ENCODE results near the gene TRPV2.
"Not testable (repeated sequence)": the region's sequence is repeated elsewhere in the genome, so short reads cannot be mapped to it uniquely, and the experiment has no call there.

Gene TRPV2

DNA sequence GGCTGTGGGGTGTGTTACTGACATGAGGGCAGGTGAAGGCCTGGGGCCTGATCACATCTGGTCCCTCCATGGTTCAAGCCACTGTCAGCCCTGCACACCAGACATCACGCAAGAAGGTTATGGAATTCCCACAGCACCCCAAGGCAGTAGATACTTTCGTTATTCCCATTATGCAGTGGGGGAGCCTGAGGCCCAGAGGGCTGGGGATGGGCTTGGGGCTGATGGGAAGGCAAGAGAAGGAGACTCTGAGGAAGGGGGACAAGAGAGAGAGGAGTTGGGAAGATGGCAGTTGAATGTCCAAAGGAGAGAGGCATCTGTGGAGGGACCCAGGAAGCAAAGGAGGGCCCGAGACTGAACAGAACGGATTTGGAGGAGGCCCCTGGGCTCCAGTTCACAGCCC lies 34.7 kb downstream of the TRPV2 start:
- Histone ChIP-seq H2BK12ac (ENCODE audit: low read length) (no peak overlapping the region), H4K8ac (ENCODE audit: low read depth, low read length) (no peak overlapping the region), H3K4me1 (ENCODE audit: control insufficient read depth in 2 of 2, insufficient read depth in 1 of 2, low read depth in 1 of 2, low read length in 2 of 2) (peaks cover 2% of the 10 kb centered on the region in 2 donors), H3K23ac (ENCODE audit: low read depth, low read length, poor library complexity) (no peak overlapping the region), H2AK5ac (ENCODE audit: low read depth, low read length) (no peak overlapping the region), H2BK15ac (ENCODE audit: low read length) (no peak overlapping the region), H3K27me3 (ENCODE audit: control insufficient read depth in 3 of 3, insufficient read depth in 3 of 3, low read depth in 1 of 3, low read length in 3 of 3) (no peaks in the 10 kb centered on the region), H2AFZ (ENCODE audit: low read length) (no peak overlapping the region), H3K79me1 (ENCODE audit: low read depth, low read length) (peaks cover 7% of the 10 kb centered on the region), H3K18ac (ENCODE audit: low read length) (no peak overlapping the region), H2BK120ac (ENCODE audit: low read depth, low read length) (no peak overlapping the region), H3K9ac (ENCODE audit: low read depth, low read length, poor library complexity) (no peak overlapping the region), H2BK5ac (ENCODE audit: low read length) (peak overlapping the region; percentile 29), H4K91ac (ENCODE audit: low read depth, low read length, poor library complexity) (no peak overlapping the region), H3K4me2 (ENCODE audit: insufficient read depth, low read length, poor library complexity, severe bottlenecking) (no peak overlapping the region), H3K4ac (ENCODE audit: low read length) (no peak overlapping the region), H3K36me3 (replicated peaks in 1 of 2; ENCODE audit: control insufficient read depth in 2 of 2, insufficient read depth in 2 of 2, low read length in 2 of 2) (peaks cover 38 to 45% of the 10 kb centered on the region in 2 donors), H3K4me3 (ENCODE audit: low read length in 2 of 2) (no peak overlapping the region), H3K9me3 (replicated peaks in 1 of 2; ENCODE audit: control insufficient read depth in 2 of 2, insufficient read depth in 1 of 2, low read depth in 1 of 2, low read length in 2 of 2) (no peaks in the 10 kb centered on the region), H3K27ac (replicated peaks; ENCODE audit: low read length) (no peak overlapping the region), H3K14ac (ENCODE audit: low read length) (no peak overlapping the region)
- WGBS, 2 donors (ENCODE audit: extremely low coverage in 2 of 2, insufficient read length in 2 of 2, insufficient replicate concordance in 1 of 2): no CpG with 5 or more reads among the region's 4 CpGs
- no peak for DNase-seq (ENCODE audit: low spot score)

DNA sequence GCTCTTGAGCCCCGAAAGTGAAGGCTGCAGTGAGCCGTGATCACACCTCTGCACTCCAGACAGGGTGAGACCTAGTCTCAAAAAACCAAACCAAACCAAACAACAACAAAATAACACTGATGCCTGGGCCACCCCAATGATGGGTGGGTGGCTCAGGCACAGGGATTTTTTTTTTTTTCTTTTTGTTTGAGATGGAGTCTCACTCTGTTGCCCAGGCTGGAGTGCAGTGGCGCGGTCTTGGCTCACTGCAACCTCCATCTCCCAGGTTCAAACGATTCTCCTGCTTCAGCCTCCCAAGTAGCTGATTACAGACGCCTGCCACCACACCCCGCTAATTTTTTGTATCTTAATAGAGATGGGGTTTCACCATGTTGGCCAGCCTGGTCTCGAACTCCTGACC lies 36.9 kb downstream of the TRPV2 start:
- not testable (repeated sequence) for H2AFZ ChIP-seq (ENCODE audit: low read length); H2BK5ac ChIP-seq (ENCODE audit: low read length); H3K14ac ChIP-seq (ENCODE audit: low read length); H2BK12ac ChIP-seq (ENCODE audit: low read length); H3K79me1 ChIP-seq (ENCODE audit: low read depth, low read length); H3K9me3 ChIP-seq (replicated peaks in 1 of 2; ENCODE audit: control insufficient read depth in 2 of 2, insufficient read depth in 1 of 2, low read depth in 1 of 2, low read length in 2 of 2); DNase-seq (ENCODE audit: low spot score); H2BK120ac ChIP-seq (ENCODE audit: low read depth, low read length); H2AK5ac ChIP-seq (ENCODE audit: low read depth, low read length); H3K27me3 ChIP-seq (ENCODE audit: control insufficient read depth in 3 of 3, insufficient read depth in 3 of 3, low read depth in 1 of 3, low read length in 3 of 3); H3K4me1 ChIP-seq (ENCODE audit: control insufficient read depth in 2 of 2, insufficient read depth in 1 of 2, low read depth in 1 of 2, low read length in 2 of 2); H3K9ac ChIP-seq (ENCODE audit: low read depth, low read length, poor library complexity); H4K91ac ChIP-seq (ENCODE audit: low read depth, low read length, poor library complexity); H3K18ac ChIP-seq (ENCODE audit: low read length); H4K8ac ChIP-seq (ENCODE audit: low read depth, low read length); H3K4me2 ChIP-seq (ENCODE audit: insufficient read depth, low read length, poor library complexity, severe bottlenecking); H3K23ac ChIP-seq (ENCODE audit: low read depth, low read length, poor library complexity); H3K4me3 ChIP-seq (ENCODE audit: low read length in 2 of 2); H2BK15ac ChIP-seq (ENCODE audit: low read length); H3K27ac ChIP-seq (replicated peaks; ENCODE audit: low read length); H3K4ac ChIP-seq (ENCODE audit: low read length)
- WGBS, 2 donors (ENCODE audit: extremely low coverage in 2 of 2, insufficient read length in 2 of 2, insufficient replicate concordance in 1 of 2): no CpG with 5 or more reads among the region's 8 CpGs
- H3K36me3 ChIP-seq (replicated peaks in 1 of 2; ENCODE audit: control insufficient read depth in 2 of 2, insufficient read depth in 2 of 2, low read length in 2 of 2): peaks cover 29 to 31% of the 10 kb centered on the region in 2 donors

DNA sequence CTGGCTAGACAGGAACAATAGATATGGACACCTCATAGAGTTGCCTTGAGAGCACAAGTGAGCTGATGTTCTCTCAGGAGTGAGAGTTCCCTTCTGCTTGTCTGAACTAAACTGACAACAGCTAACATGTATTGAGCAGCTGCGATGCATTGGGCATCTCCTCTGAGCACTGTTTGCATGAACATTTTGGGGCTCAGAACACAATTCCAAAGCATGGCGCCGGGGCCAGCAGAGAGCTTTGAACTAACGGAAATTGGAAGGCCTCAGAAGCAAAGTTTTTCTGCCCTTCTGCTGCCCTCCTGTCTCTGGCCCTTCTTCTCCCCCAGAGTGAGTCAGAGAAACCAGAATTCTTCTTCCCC lies 38.1 kb downstream of the TRPV2 start:
- H2AK5ac ChIP-seq (ENCODE audit: low read depth, low read length): no peak overlapping the region
- no peak overlapping the region for H3K4ac ChIP-seq (ENCODE audit: low read length)
- H4K8ac ChIP-seq (ENCODE audit: low read depth, low read length): no peak overlapping the region
- no CpG with 5 or more reads among the region's 4 CpGs for WGBS, 2 donors (ENCODE audit: extremely low coverage in 2 of 2, insufficient read length in 2 of 2, insufficient replicate concordance in 1 of 2)
- no peak overlapping the region for H2BK5ac ChIP-seq (ENCODE audit: low read length)
- H3K9me3 ChIP-seq (replicated peaks in 1 of 2; ENCODE audit: control insufficient read depth in 2 of 2, insufficient read depth in 1 of 2, low read depth in 1 of 2, low read length in 2 of 2): peaks cover 0 to 2% of the 10 kb centered on the region in 2 donors
- H2BK15ac ChIP-seq (ENCODE audit: low read length): no peak overlapping the region
- H3K27ac ChIP-seq (replicated peaks; ENCODE audit: low read length): no peak overlapping the region
- H3K4me2 ChIP-seq (ENCODE audit: insufficient read depth, low read length, poor library complexity, severe bottlenecking): no peak overlapping the region
- no peak overlapping the region for H3K14ac ChIP-seq (ENCODE audit: low read length)
- no peak overlapping the region for H2BK120ac ChIP-seq (ENCODE audit: low read depth, low read length)
- peaks cover 2% of the 10 kb centered on the region in 2 donors for H3K4me1 ChIP-seq (ENCODE audit: control insufficient read depth in 2 of 2, insufficient read depth in 1 of 2, low read depth in 1 of 2, low read length in 2 of 2)
- no peak overlapping the region for H2BK12ac ChIP-seq (ENCODE audit: low read length)
- no peak overlapping the region for H3K18ac ChIP-seq (ENCODE audit: low read length)
- H4K91ac ChIP-seq (ENCODE audit: low read depth, low read length, poor library complexity): no peak overlapping the region
- no peak for DNase-seq (ENCODE audit: low spot score)
- H3K9ac ChIP-seq (ENCODE audit: low read depth, low read length, poor library complexity): no peak overlapping the region
- H2AFZ ChIP-seq (ENCODE audit: low read length): no peak overlapping the region
- no peak overlapping the region for H3K23ac ChIP-seq (ENCODE audit: low read depth, low read length, poor library complexity)
- no peaks in the 10 kb centered on the region for H3K27me3 ChIP-seq (ENCODE audit: control insufficient read depth in 3 of 3, insufficient read depth in 3 of 3, low read depth in 1 of 3, low read length in 3 of 3)
- H3K36me3 ChIP-seq (replicated peaks in 1 of 2; ENCODE audit: control insufficient read depth in 2 of 2, insufficient read depth in 2 of 2, low read length in 2 of 2): peaks cover 23% of the 10 kb centered on the region in 2 donors
- peaks cover 5% of the 10 kb centered on the region for H3K79me1 ChIP-seq (ENCODE audit: low read depth, low read length)
- no peak overlapping the region for H3K4me3 ChIP-seq (ENCODE audit: low read length in 2 of 2)

DNA sequence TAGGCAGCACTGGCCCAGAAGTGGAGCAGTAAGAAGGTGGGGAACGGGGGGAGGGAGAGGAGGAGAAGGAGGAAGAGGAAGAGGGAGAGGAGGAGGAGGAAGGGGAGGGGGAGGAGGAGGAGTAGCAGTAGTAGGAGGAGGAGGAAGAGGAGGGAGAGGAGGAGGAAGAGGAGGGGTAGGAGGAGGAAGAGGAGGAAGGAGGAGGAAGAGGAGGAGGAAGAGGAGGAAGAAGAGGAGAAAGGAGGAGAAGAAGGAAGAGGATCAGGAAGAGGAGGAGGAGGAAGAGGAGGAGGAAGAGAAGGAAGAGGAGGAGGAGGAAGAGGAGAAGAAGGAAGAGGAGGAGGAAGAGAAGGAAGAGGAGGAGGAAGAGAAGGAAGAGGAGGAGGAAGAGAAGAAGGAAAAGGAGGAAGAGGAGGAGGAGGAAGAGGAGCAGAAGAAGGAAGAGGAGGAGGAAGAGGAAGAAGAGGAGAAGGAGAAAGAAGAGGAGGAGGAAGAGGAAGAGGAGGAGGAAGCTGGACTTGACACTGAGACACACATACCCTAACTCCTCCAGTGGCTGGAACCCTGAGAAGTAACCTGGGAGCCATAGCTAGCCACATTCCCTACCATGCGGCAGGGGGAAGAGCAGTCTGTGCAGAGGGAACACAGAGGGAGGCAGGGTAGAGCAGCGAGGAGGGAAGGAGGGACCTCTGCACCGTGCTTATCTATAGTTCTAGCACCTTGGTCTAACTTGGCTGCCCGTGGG lies 40.8 kb downstream of the TRPV2 start:
- peaks cover 2 to 11% of the 10 kb centered on the region in 2 donors for H3K4me1 ChIP-seq (ENCODE audit: control insufficient read depth in 2 of 2, insufficient read depth in 1 of 2, low read depth in 1 of 2, low read length in 2 of 2)
- H3K18ac ChIP-seq (ENCODE audit: low read length): no peak overlapping the region
- no peak overlapping the region for H4K91ac ChIP-seq (ENCODE audit: low read depth, low read length, poor library complexity)
- no peak overlapping the region for H3K4ac ChIP-seq (ENCODE audit: low read length)
- H3K27ac ChIP-seq (replicated peaks; ENCODE audit: low read length): no peak overlapping the region
- no peak overlapping the region for H3K4me3 ChIP-seq (ENCODE audit: low read length in 2 of 2)
- no peak overlapping the region for H3K4me2 ChIP-seq (ENCODE audit: insufficient read depth, low read length, poor library complexity, severe bottlenecking)
- no peak overlapping the region for H2AK5ac ChIP-seq (ENCODE audit: low read depth, low read length)
- no peak for DNase-seq (ENCODE audit: low spot score)
- no CpG with 5 or more reads among the region's 5 CpGs for WGBS, 2 donors (ENCODE audit: extremely low coverage in 2 of 2, insufficient read length in 2 of 2, insufficient replicate concordance in 1 of 2)
- H2AFZ ChIP-seq (ENCODE audit: low read length): no peak overlapping the region
- peaks cover 0 to 2% of the 10 kb centered on the region in 2 donors for H3K9me3 ChIP-seq (replicated peaks in 1 of 2; ENCODE audit: control insufficient read depth in 2 of 2, insufficient read depth in 1 of 2, low read depth in 1 of 2, low read length in 2 of 2)
- H2BK5ac ChIP-seq (ENCODE audit: low read length): no peak overlapping the region
- H2BK12ac ChIP-seq (ENCODE audit: low read length): no peak overlapping the region
- no peaks in the 10 kb centered on the region for H3K27me3 ChIP-seq (ENCODE audit: control insufficient read depth in 3 of 3, insufficient read depth in 3 of 3, low read depth in 1 of 3, low read length in 3 of 3)
- no peak overlapping the region for H2BK15ac ChIP-seq (ENCODE audit: low read length)
- no peak overlapping the region for H3K9ac ChIP-seq (ENCODE audit: low read depth, low read length, poor library complexity)
- H4K8ac ChIP-seq (ENCODE audit: low read depth, low read length): no peak overlapping the region
- H3K14ac ChIP-seq (ENCODE audit: low read length): no peak overlapping the region
- no peak overlapping the region for H2BK120ac ChIP-seq (ENCODE audit: low read depth, low read length)
- H3K23ac ChIP-seq (ENCODE audit: low read depth, low read length, poor library complexity): no peak overlapping the region
- peaks cover 2% of the 10 kb centered on the region for H3K79me1 ChIP-seq (ENCODE audit: low read depth, low read length)
- peaks cover 3 to 17% of the 10 kb centered on the region in 2 donors for H3K36me3 ChIP-seq (replicated peaks in 1 of 2; ENCODE audit: control insufficient read depth in 2 of 2, insufficient read depth in 2 of 2, low read length in 2 of 2)
